Astrocyte of the cerebellum (primary cell): ENCODE results near the gene CREB3L1.

Experiments
- DNase-seq: peaks from one replicate; pipeline ENCODE4 v3.0.0-alpha.2; 2011; ENCODE audit warnings: low read depth
- H3K4me3 ChIP-seq: 2 replicates; pipeline ENCODE4 v1.5.1; 2011; ENCODE audit warnings: mild to moderate bottlenecking, low read depth, low read length, moderate library complexity
- CTCF ChIP-seq: IDR thresholded peaks from 2 replicates; pipeline ENCODE4 v1.5.1; 2012; ENCODE audit warnings: low read length, low read depth, moderate library complexity, mild to moderate bottlenecking; ENCODE audit errors: missing control alignments
- in situ Hi-C: cut with HindIII; loops from 2 replicates; pipeline ENCODE4 v1.10.0; 2017; ENCODE audit warnings: low sequenced_read_pairs

Gene CREB3L1

GRCh38 chr11:46264976-46265375, 12.5 kb upstream of the CREB3L1 start:
- TF ChIP-seq CTCF = no peak

GRCh38 chr11:46265764-46266163, 11.7 kb upstream of the CREB3L1 start:
- TF ChIP-seq CTCF = no peak
- H3K4me3 ChIP-seq = no peak overlapping the region
- no peak for DNase-seq
- in situ Hi-C loops = no loop called here

More at GRCh38 chr11:46264976-46265375, 12.5 kb upstream of the CREB3L1 start:
- no peak for DNase-seq
- in situ Hi-C loops = no loop called here
- H3K4me3 ChIP-seq = no peak overlapping the region

- H3K4me3 ChIP-seq = no peak overlapping the region
- no peak for TF ChIP-seq CTCF
- in situ Hi-C loops = no loop called here
- no peak for DNase-seq
Measured at GRCh38 chr11:46267930-46268329, 9.5 kb upstream of the CREB3L1 start.

DNA sequence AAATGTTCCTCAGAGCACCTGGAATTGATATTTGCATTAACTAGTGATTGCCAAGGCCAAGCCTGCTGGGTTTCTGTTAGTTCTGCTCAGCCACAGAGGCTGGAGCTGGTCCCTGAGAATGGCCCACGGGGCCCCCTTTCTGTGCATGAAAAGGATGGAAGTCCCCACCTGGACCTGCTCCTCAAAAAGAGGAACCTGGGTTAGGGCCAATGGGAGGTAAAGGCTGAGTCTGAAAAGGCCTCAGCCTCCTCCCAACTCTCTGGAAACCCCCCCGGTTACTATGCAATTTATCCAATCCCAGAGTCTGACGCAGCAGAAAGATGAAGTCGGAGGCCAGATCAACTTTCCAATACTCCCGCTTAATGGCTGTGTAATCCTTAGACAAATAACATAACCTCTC, 6.8 kb upstream of the CREB3L1 start:
- in situ Hi-C loops = no loop called here
- TF ChIP-seq CTCF = no peak
- DNase-seq = no peak
- H3K4me3 ChIP-seq = no peak overlapping the region

DNA sequence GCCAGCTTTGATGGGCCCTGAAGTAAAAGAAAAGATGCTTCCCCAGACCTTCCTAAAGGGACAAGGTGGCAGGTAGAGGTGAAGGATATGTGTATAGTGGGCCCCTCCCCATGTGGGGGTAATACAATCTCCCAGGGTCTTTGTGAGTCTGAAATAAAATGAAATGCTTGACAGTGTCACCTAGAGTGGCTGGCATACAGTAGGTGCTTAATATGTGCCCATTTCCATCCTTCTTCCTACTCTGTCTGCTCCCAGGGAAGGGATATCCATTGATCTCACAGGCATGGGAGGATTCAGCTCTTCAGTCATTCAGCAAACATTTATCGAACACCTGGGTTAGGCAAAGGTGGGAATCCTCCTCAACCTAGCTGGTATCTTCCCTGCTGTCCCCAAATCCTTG, 6.1 kb upstream of the CREB3L1 start:
- no peak overlapping the region for H3K4me3 ChIP-seq
- TF ChIP-seq CTCF = no peak
- in situ Hi-C loops = no loop called here
- no peak for DNase-seq

DNA sequence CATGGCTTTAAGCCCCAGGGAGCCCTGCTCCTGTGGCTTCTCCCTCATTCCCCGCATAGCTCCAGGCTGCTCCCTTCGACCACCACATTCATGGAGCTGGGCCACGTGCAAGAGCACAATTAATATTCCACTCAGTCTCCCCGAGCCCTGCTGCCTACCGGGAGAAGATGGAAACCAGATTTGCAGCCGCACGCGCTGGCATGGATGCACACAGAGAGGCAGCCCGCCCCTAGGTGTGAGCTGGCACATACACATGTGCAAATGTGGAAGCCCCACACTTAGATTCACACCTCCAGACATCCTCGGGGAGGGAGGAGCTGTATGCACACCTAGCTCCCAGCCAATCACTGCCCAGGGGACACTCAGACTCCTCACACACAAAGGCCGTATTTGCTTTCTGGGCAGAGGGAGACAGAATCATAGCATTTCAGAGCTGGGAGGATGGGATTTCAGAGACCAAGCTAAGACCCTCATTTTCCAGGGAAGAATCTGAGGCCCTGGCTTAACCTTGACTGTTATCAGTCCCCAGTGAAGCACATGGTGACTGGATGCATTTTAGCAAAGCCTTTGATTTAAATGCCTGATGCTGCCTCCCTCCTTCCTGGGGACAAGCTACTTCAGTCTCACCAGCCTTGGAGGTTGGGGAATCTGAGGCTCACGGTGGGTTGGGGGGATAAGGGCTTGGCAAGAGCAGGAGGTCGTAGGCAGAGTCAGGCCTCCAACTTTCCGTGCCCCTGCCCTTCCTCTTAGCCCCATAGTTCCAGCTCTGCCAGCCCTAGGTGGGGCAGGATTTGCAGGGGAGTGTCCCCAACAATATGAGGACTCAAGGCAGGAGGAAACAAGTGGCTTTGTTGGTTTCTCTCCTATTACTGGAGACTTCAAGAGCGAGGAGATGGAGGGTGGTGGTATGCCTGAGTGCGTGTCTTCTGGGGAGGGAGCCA, 5.3 kb upstream of the CREB3L1 start:
- no peak overlapping the region for H3K4me3 ChIP-seq
- in situ Hi-C loops = no loop called here

More for the DNA sequence above, 5.3 kb upstream of the CREB3L1 start:
- DNase-seq = no peak
- no peak for TF ChIP-seq CTCF
